ENCODE data around the gene ALDH3B2.
"Not testable (repeated sequence)": the region's sequence is repeated elsewhere in the genome, so short reads cannot be mapped to it uniquely, and the experiment has no call there.

- TF ChIP-seq, protein P1, sequence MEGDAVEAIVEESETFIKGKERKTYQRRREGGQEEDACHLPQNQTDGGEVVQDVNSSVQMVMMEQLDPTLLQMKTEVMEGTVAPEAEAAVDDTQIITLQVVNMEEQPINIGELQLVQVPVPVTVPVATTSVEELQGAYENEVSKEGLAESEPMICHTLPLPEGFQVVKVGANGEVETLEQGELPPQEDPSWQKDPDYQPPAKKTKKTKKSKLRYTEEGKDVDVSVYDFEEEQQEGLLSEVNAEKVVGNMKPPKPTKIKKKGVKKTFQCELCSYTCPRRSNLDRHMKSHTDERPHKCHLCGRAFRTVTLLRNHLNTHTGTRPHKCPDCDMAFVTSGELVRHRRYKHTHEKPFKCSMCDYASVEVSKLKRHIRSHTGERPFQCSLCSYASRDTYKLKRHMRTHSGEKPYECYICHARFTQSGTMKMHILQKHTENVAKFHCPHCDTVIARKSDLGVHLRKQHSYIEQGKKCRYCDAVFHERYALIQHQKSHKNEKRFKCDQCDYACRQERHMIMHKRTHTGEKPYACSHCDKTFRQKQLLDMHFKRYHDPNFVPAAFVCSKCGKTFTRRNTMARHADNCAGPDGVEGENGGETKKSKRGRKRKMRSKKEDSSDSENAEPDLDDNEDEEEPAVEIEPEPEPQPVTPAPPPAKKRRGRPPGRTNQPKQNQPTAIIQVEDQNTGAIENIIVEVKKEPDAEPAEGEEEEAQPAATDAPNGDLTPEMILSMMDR (IDR thresholded peaks at IDR 0.05) = not testable (repeated sequence)
- not testable (repeated sequence) for TF ChIP-seq POLR2A (IDR thresholded peaks at IDR 0.05)
Observed at GRCh38 chr11:67622905-67623304, 51.5 kb downstream of the ALDH3B2 start.

Data from breast epithelium (tissue), 3 donors.